ENCODE data around the gene CXXC5.
"Not testable (repeated sequence)": the region's sequence is repeated elsewhere in the genome, so short reads cannot be mapped to it uniquely, and the experiment has no call there.

CXXC5 gene

GRCh38 chr5:139648205-139649081, at the start of gene CXXC5:
Gene CXXC5, plus strand, starts transcription at chr5:139648349. Its CDS starts 32,175 bp downstream, at chr5:139680524.
- peak; percentile 48 to 71 for DNase-seq

- DNase-seq, result not testable (repeated sequence)
Measured at GRCh38 chr5:139598601-139598965, 49.6 kb upstream of the CXXC5 start.

- DNase-seq, result no peak
Measured at GRCh38 chr5:139600336-139600949, 47.7 kb upstream of the CXXC5 start.

GRCh38 chr5:139601429-139601828, 46.7 kb upstream of the CXXC5 start:
- no peak for DNase-seq

- not testable (repeated sequence) for DNase-seq
Measured at GRCh38 chr5:139601948-139602347, 46.2 kb upstream of the CXXC5 start.

- DNase-seq, result no peak
Measured at GRCh38 chr5:139605887-139606286, 42.3 kb upstream of the CXXC5 start.

- no peak for DNase-seq
Measured at GRCh38 chr5:139611703-139612584, 36.2 kb upstream of the CXXC5 start.

- no peak for DNase-seq
Measured at GRCh38 chr5:139619861-139620260, 28.3 kb upstream of the CXXC5 start.

GRCh38 chr5:139625398-139625797, 22.8 kb upstream of the CXXC5 start:
- DNase-seq, result not testable (repeated sequence)

- DNase-seq, result no peak
Measured at GRCh38 chr5:139630855-139631254, 17.3 kb upstream of the CXXC5 start.

- no peak for DNase-seq
Measured at GRCh38 chr5:139631520-139632165, 16.5 kb upstream of the CXXC5 start.

- DNase-seq, result peak; percentile 75 to 76
Measured at GRCh38 chr5:139633295-139634027, 14.7 kb upstream of the CXXC5 start.

GRCh38 chr5:139634028-139634325, 14.2 kb upstream of the CXXC5 start:
- DNase-seq, result no peak

GRCh38 chr5:139634541-139634940, 13.6 kb upstream of the CXXC5 start:
- DNase-seq, result no peak

- no peak for DNase-seq
Measured at GRCh38 chr5:139635191-139635590, 13.0 kb upstream of the CXXC5 start.

GRCh38 chr5:139635606-139636206, 12.4 kb upstream of the CXXC5 start:
- peak; percentile 35 to 59 for DNase-seq

GRCh38 chr5:139636207-139636792, 11.8 kb upstream of the CXXC5 start:
- DNase-seq, result peak; percentile 77 to 90

GRCh38 chr5:139636975-139637408, 11.2 kb upstream of the CXXC5 start:
- peak; percentile 34 to 47 for DNase-seq

GRCh38 chr5:139637438-139638089, 10.6 kb upstream of the CXXC5 start:
- DNase-seq, result peak; percentile 55 to 71

GRCh38 chr5:139638090-139638735, 9.9 kb upstream of the CXXC5 start:
- DNase-seq, result peak; percentile 20 to 59

Measured in CD4-positive, alpha-beta T cell treated with Interleukin-4 for 1 hour (primary cell).